ENCODE measurements around the gene ZFYVE28. TPM values are rescaled to one million over a fixed set of nuclear protein-coding genes. Genes with fewer than 3 reads are reported as not detected.

The ZFYVE28 gene
- total RNA-seq, 3 donors from 2014 or later (not counting 1 experiment from before 2014, with no cell fraction given): 85.4 to 107 (median 104) TPM

DNA sequence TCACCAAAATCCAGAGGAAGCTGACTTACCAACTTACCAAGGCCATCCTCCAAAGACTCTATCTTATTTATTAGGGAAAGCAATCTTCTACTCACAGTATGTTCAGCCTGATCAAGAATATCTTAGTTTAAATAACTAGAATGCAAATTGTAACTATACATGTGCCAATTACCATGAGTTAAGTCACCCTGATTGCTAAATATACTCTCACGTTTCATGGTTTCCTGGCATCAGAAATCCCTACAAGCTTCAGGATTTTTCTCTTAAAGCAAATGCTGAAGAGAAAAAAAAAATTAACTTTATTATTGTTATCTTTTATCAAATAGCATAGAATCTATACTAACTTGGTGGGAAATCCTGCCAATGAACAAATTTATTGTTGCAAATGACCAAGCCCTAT lies 93.6 kb downstream of the ZFYVE28 start:
- no peak overlapping the region for H3K4me3 Mint-ChIP-seq
- TF ChIP-seq, protein P1, sequence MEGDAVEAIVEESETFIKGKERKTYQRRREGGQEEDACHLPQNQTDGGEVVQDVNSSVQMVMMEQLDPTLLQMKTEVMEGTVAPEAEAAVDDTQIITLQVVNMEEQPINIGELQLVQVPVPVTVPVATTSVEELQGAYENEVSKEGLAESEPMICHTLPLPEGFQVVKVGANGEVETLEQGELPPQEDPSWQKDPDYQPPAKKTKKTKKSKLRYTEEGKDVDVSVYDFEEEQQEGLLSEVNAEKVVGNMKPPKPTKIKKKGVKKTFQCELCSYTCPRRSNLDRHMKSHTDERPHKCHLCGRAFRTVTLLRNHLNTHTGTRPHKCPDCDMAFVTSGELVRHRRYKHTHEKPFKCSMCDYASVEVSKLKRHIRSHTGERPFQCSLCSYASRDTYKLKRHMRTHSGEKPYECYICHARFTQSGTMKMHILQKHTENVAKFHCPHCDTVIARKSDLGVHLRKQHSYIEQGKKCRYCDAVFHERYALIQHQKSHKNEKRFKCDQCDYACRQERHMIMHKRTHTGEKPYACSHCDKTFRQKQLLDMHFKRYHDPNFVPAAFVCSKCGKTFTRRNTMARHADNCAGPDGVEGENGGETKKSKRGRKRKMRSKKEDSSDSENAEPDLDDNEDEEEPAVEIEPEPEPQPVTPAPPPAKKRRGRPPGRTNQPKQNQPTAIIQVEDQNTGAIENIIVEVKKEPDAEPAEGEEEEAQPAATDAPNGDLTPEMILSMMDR (IDR thresholded peaks at IDR 0.05): no peak
- DNase-seq: no peak

DNA sequence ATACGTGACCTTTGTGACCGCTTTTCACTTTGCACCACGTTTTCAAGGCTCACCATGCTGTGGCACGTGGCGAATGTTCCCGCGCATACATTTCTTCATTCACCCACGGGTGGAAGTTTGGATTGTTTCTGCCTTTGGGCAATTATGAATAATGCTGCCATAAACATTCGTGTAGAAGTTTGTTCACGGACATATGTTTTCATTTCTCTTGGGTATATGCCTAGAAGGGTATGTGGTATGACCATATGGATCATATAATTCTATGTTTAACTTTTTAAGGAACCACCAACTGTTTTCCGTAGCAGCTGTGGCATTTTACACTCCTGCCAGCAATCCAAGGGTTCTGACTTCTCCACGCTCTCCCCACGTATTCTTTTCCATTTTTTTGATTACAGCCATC lies 95.6 kb downstream of the ZFYVE28 start:
- no peak overlapping the region for H3K27ac ChIP-seq (ENCODE audit: low read length)
- H3K27me3 ChIP-seq (ENCODE audit: control insufficient read depth, insufficient read depth, low read length): peaks cover 23% of the 10 kb centered on the region
- ATAC-seq: no peak
- H3K27me3 Mint-ChIP-seq (ENCODE audit: low read depth in 2 of 2): peaks cover 10 to 18% of the 10 kb centered on the region in 2 donors
- no peak overlapping the region for H3K27ac Mint-ChIP-seq
- H3K4me1 ChIP-seq (ENCODE audit: control insufficient read depth, insufficient read depth, low read length): peaks cover 34% of the 10 kb centered on the region
- TF ChIP-seq, protein P1 (IDR thresholded peaks at IDR 0.05): no peak
- peak overlapping the region; percentile 40 for H3K4me3 Mint-ChIP-seq
- no peak overlapping the region for H3K4me3 ChIP-seq (ENCODE audit: low read length)
- WGBS (ENCODE audit: insufficient coverage): 87% methylated on average over 13 of the region's 13 CpGs
- peaks cover 30 to 47% of the 10 kb centered on the region in 2 donors for H3K4me1 Mint-ChIP-seq
- DNase-seq: no peak
- no peaks in the 10 kb centered on the region for H3K9me3 ChIP-seq (ENCODE audit: control insufficient read depth, insufficient read depth, low read length)
- H3K36me3 ChIP-seq (ENCODE audit: control insufficient read depth, insufficient read depth, low read length): no peaks in the 10 kb centered on the region
- H3K36me3 Mint-ChIP-seq: peaks cover 16% of the 10 kb centered on the region
- peaks cover 2 to 4% of the 10 kb centered on the region in 2 donors for H3K9me3 Mint-ChIP-seq
- intact Hi-C loops (cut with micrococcal nuclease): loop anchor here (5.0 kb wide), 1 partner anchor 286 kb away; no protein-coding TSS in a partner anchor

More for the DNA sequence above, 93.6 kb downstream of the ZFYVE28 start:
- ATAC-seq: no peak
- H3K36me3 Mint-ChIP-seq: peaks cover 31% of the 10 kb centered on the region
- Histone ChIP-seq H3K4me3 (ENCODE audit: low read length) (no peak overlapping the region), H3K27ac (ENCODE audit: low read length) (no peak overlapping the region), H3K27me3 (ENCODE audit: control insufficient read depth, insufficient read depth, low read length) (peaks cover 16% of the 10 kb centered on the region), H3K36me3 (ENCODE audit: control insufficient read depth, insufficient read depth, low read length) (no peaks in the 10 kb centered on the region), H3K9me3 (ENCODE audit: control insufficient read depth, insufficient read depth, low read length) (no peaks in the 10 kb centered on the region), H3K4me1 (ENCODE audit: control insufficient read depth, insufficient read depth, low read length) (peaks cover 25% of the 10 kb centered on the region)
- peaks cover 2 to 10% of the 10 kb centered on the region in 2 donors for H3K9me3 Mint-ChIP-seq
- H3K4me1 Mint-ChIP-seq: peaks cover 32 to 34% of the 10 kb centered on the region in 2 donors
- intact Hi-C loops (cut with micrococcal nuclease): loop anchor here (5.0 kb wide), 1 partner anchor 288 kb away; no protein-coding TSS in a partner anchor
- H3K27me3 Mint-ChIP-seq (ENCODE audit: low read depth in 2 of 2): peaks cover 10 to 13% of the 10 kb centered on the region in 2 donors
- no CpG with 5 or more reads among the region's 1 CpG for WGBS (ENCODE audit: insufficient coverage)
- H3K27ac Mint-ChIP-seq: no peak overlapping the region

DNA sequence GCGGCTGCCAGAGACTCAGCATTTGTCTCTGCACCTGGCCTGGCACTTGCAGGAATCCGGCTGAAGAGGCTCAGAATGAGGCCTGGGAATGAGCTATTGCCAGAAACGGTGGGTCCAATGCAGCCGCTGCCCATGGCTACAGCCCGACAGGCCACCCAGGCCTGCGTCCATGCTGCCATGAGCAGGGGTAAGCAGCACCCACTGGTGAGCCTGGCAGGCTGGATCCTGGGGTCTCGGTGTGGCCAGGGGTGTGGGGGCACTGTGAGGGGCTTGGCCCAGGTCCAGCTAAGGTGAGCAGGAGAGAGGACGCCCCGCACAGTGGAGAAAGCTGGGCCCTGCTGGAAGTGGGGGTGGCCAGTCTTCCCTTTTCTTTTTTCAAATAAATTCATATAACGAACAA lies 96.2 kb downstream of the ZFYVE28 start:
- Histone ChIP-seq H3K4me3 (ENCODE audit: low read length) (no peak overlapping the region), H3K9me3 (ENCODE audit: control insufficient read depth, insufficient read depth, low read length) (no peaks in the 10 kb centered on the region), H3K4me1 (ENCODE audit: control insufficient read depth, insufficient read depth, low read length) (peaks cover 34% of the 10 kb centered on the region), H3K27me3 (ENCODE audit: control insufficient read depth, insufficient read depth, low read length) (peaks cover 23% of the 10 kb centered on the region), H3K36me3 (ENCODE audit: control insufficient read depth, insufficient read depth, low read length) (no peaks in the 10 kb centered on the region), H3K27ac (ENCODE audit: low read length) (no peak overlapping the region)
- no peak for DNase-seq
- Mint-ChIP-seq H3K4me3 (peak overlapping the region; percentile 40), H3K36me3 (peaks cover 10% of the 10 kb centered on the region), H3K9me3 (no peaks in the 10 kb centered on the region), H3K4me1 (peaks cover 30 to 47% of the 10 kb centered on the region in 2 donors), H3K27ac (no peak overlapping the region), H3K27me3 (ENCODE audit: low read depth in 2 of 2) (peaks cover 10 to 18% of the 10 kb centered on the region in 2 donors)
- TF ChIP-seq, protein P1 (IDR thresholded peaks at IDR 0.05): no peak
- WGBS (ENCODE audit: insufficient coverage): 95% methylated on average over 8 of the region's 10 CpGs
- intact Hi-C loops (cut with micrococcal nuclease): loop anchor here (5.0 kb wide), 1 partner anchor 285 kb away; no protein-coding TSS in a partner anchor
- ATAC-seq: no peak

Data from natural killer cell (primary cell).